NCI-H2227 (cell line): ENCODE results near the gene KIAA0319L.

ENCODE experiments used
- DNase-seq: peaks from one replicate; lab custom pipeline; 2025; ENCODE audit not compliant: unreplicated experiment; lab: John Stamatoyannopoulos, UW

The KIAA0319L gene

GRCh38 chr1:35539073-35539823, 18.0 kb downstream of the KIAA0319L start:
- DNase-seq, result peak; percentile 39

GRCh38 chr1:35537806-35538205, 19.4 kb downstream of the KIAA0319L start:
- no peak for DNase-seq

GRCh38 chr1:35536556-35537162, 20.5 kb downstream of the KIAA0319L start:
- no peak for DNase-seq

GRCh38 chr1:35535243-35535642, 22.0 kb downstream of the KIAA0319L start:
- DNase-seq, result no peak

- DNase-seq, result peak; percentile 9
These were observed 23.6 kb downstream of the KIAA0319L start for GRCh38 chr1:35533586-35533985.

- no peak for DNase-seq
These were observed 24.5 kb downstream of the KIAA0319L start for GRCh38 chr1:35532497-35533223.

GRCh38 chr1:35531368-35531767, 25.8 kb downstream of the KIAA0319L start:
- no peak for DNase-seq

- DNase-seq, result no peak
These were observed 26.3 kb downstream of the KIAA0319L start for GRCh38 chr1:35530946-35531345.

- DNase-seq, result no peak
These were observed 27.0 kb downstream of the KIAA0319L start for GRCh38 chr1:35530168-35530567.

GRCh38 chr1:35524106-35524505, 33.1 kb downstream of the KIAA0319L start:
- DNase-seq, result no peak

GRCh38 chr1:35519432-35519831, 37.8 kb downstream of the KIAA0319L start:
- no peak for DNase-seq

- no peak for DNase-seq
These were observed 39.0 kb downstream of the KIAA0319L start for GRCh38 chr1:35518183-35518582.

- DNase-seq, result no peak
These were observed 45.9 kb downstream of the KIAA0319L start for GRCh38 chr1:35511305-35511704.

- no peak for DNase-seq
These were observed 47.6 kb downstream of the KIAA0319L start for GRCh38 chr1:35509558-35509957.

- no peak for DNase-seq
These were observed 49.3 kb downstream of the KIAA0319L start for GRCh38 chr1:35507947-35508346.

GRCh38 chr1:35506960-35507912, 50.0 kb downstream of the KIAA0319L start:
- no peak for DNase-seq

GRCh38 chr1:35505911-35506798, 51.0 kb downstream of the KIAA0319L start:
- no peak for DNase-seq

GRCh38 chr1:35502242-35502641, 55.0 kb downstream of the KIAA0319L start:
- DNase-seq, result no peak

GRCh38 chr1:35500439-35500838, 56.8 kb downstream of the KIAA0319L start:
- no peak for DNase-seq

GRCh38 chr1:35499652-35500176, 57.5 kb downstream of the KIAA0319L start:
- peak; percentile 30 for DNase-seq
